HG03558 (cell line): ENCODE data around the gene SLC43A2.
"Not testable (repeated sequence)": the region's sequence is repeated elsewhere in the genome, so short reads cannot be mapped to it uniquely, and the experiment has no call there.

Source experiments
- ATAC-seq: cut with Tn5 transposase; IDR thresholded peaks from one replicate; pipeline ENCODE4 v1.9.1; 2021; ENCODE audit warnings: moderate number of reproducible peaks; ENCODE audit not compliant: unreplicated experiment; ENCODE audit errors: extremely low read depth

The SLC43A2 gene

GRCh38 chr17:1627982-1628855 lies at the start of gene SLC43A2:
TSS of gene SLC43A2 (minus strand) at chr17:1628834. CDS start at chr17:1627874, 960 bp downstream.
- no peak for ATAC-seq

- no peak for ATAC-seq
Measured at GRCh38 chr17:1676401-1676800, 47.8 kb upstream of the SLC43A2 start.

GRCh38 chr17:1673041-1673785 lies 44.6 kb upstream of the SLC43A2 start:
- ATAC-seq, result no peak

DNA sequence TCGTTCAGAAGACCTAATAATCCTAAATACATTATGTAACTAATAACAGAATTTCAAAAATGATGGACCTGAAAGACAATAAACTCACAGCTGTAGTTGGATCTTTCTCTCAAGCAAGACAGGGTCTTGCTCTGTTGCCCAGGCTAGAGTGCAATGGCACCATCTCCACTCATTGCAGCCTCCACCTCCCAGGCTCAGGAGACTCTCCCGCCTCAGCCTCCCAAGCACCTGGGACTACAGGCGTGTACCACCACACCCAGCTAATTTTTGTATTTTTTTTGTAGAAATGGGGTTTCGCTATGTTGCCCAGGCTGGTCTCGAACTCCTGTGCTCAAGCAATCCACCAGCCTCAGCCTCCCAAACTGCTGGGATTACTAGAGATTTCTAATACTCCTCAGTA lies 35.3 kb upstream of the SLC43A2 start:
- ATAC-seq, result not testable (repeated sequence)

DNA sequence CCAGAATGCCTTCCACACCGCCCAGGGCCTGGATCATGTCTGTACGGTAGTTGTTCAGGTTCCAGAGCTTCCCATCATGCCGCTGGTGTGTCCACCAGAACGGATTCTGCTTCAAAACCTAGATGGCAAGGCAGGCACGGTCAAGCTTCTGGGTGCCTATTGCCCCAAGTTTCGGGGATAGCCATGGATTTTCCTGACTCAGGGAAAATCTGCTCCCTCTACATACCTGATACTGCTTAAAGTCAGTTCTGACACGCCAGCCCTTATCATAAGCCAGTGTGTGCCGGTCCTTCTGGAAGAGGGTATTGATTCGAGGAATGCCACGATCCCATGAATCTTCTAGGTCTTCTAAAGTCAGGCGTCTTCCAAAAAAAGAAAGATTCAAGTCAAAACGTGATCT lies 32.4 kb upstream of the SLC43A2 start:
- ATAC-seq, result no peak

DNA sequence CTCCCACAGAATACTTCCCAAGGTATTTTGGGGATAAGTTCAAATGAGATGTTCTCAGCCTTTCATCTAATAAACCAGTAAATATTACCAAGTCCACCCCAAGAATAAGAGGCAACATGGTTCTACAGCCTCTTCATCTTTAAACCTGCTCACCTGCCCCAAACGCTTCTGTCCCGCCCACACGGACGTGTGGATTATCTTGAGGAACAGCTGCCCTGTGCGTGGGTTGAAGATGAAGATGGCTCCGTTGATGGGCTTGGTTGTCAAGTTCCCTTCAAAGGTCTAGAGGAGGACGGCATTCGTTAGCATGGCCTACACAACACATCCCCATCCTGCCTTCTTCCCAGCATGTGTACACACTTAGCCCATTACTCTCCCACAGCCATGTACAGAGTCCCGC lies 29.5 kb upstream of the SLC43A2 start:
- ATAC-seq, result no peak

- ATAC-seq, result no peak
Measured at GRCh38 chr17:1653735-1654134, 25.1 kb upstream of the SLC43A2 start.

- ATAC-seq, result not testable (repeated sequence)
Measured at GRCh38 chr17:1652794-1653193, 24.2 kb upstream of the SLC43A2 start.

DNA sequence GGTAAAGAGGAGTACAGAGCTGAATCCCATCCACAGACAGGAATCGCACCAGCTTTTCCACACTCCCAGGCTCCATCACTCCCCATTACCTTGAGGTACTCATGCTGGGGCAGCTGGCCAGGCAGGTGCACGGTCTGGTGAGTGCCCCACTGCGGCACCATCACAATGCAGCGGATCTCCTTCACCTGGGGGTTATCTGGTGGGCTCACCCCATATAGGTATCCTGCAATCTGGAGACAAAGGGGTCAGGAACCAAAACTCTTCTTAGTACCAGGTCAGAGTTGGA lies 22.9 kb upstream of the SLC43A2 start:
- ATAC-seq, result no peak

- no peak for ATAC-seq
Measured at GRCh38 chr17:1650731-1651558, 22.3 kb upstream of the SLC43A2 start.

- no peak for ATAC-seq
Measured at GRCh38 chr17:1649844-1650501, 21.3 kb upstream of the SLC43A2 start, which contains the start of gene RILP. TSS of gene RILP (minus strand) at chr17:1649866. CDS start at chr17:1649804, 62 bp downstream.

GRCh38 chr17:1648963-1649843 lies 20.6 kb upstream of the SLC43A2 start:
- peak; percentile 24 for ATAC-seq

DNA sequence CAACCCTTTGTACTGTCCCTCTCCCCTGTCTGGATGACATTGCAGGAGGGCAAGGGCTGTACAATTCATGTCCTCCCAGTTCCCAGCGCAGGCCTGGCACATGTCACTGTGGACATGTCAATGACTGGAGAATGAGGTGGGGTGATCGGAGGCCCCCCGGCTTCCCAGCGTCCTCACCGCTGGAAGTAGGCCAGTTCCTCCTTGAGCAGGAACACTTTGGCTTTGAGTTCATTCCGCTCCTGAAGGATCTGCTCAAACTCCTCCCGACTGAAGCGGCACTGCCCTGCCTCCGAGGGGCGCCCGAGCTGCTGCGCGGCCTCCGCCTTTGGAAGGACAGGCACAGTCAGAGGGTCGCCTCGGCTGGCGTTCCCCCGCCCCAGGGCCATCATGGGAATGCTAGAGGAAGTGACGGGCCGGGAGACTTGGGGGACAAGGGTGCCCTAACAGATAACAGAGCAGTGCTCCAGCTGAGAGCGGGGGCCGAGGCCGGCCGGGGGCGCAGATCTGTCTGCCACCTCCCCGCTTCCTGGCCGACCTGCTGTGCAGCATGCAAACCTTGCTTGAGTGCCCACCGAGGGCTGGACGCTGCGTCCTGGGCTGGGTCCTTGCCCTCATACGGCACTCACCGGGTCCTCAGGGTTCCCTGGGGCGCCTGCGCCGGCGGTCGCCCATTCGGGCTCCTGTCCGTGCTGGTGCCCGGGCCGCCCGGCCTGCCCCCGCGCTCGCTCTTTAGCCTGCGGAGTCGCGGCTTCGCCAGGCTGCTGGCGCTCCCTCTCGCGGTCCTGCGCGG lies 19.7 kb upstream of the SLC43A2 start:
- no peak for ATAC-seq

GRCh38 chr17:1647802-1648171 lies 19.2 kb upstream of the SLC43A2 start:
- no peak for ATAC-seq

DNA sequence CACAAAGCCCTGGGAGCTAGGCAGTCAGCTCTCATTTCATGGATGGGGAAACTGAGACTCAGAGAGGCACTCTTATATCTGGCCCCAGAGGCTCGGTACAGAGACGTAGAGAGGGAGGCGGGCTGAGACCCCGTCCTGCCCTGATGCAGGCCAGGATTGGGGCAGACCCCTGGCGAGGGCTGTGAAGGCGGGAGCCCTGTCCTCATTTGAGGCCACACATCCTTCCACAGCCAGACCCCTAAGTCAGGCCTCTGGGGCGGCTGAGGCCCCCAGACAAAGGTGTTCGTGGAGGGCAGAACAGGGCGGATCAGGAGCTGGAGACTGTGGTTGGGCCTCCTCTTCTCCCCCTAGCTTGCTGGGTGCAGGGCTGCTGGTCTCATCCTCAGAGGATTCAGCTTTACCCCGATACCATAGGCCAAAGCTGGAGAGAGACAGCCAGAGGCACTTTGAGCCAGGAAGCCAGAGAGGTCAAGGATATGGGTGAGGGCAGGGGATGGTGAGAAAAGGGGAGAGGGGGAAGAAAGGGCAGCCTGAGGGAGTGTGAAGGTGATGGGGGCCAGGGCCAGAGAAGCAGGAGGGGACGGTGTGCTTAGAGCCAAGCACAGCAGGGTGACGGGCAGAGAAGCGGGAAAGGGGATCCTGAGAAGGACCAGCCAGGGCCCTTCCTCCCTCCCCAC lies 17.7 kb upstream of the SLC43A2 start:
- no peak for ATAC-seq

DNA sequence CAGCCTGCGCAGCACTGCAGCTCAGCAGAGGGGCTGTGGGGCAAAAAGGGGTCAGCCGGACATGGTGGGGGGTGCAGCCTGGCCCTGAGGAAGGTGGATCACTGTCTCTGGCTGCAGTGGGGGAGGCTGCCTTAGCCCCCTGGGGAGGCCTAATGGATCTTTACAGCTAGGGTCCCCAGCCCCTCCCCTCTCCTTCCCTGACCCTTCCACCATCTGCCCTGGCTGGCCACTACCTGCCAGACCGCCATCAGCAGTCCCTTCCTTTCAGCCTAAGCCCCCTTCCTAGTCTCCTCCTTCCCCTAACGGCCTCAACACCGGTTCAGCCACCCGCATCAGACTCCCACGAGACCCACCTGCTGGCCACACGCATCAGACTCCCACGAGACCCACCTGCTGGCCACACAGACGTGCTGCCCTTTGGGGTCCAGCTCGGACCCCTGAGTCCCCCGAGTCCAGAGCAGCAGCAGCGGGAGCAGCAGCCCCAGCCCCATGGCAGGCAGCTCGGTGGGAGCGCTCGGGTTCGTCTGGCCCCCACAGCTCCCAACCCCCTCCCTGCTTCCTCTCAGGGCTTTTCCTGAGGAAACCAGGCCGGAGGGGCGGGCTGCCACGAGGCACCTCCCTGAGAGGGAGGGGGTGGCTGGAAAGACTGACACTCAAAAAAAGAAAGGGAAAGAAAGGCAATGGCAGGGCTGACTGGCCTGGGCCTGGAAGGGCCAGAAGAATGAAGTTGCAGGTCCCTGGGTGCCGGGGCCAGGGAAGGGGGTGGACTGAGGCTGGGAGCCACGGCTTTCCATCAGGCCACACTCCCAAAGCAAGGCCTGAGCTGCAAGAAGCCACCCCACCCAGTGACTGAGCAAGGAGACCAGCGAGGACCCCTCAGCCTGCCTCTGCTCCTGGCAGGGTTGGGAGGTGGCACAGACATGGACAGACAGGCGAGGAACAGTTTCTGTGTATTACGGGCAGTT lies 16.9 kb upstream of the SLC43A2 start, which contains the start of gene SCARF1:
TSS of gene SCARF1 (minus strand) at position 526 of the 965 bp plus-strand sequence. CDS start at position 491, 35 bp downstream.
- no peak for ATAC-seq
